ENCODE data around the gene FBXO41.

Gene FBXO41, protein sequence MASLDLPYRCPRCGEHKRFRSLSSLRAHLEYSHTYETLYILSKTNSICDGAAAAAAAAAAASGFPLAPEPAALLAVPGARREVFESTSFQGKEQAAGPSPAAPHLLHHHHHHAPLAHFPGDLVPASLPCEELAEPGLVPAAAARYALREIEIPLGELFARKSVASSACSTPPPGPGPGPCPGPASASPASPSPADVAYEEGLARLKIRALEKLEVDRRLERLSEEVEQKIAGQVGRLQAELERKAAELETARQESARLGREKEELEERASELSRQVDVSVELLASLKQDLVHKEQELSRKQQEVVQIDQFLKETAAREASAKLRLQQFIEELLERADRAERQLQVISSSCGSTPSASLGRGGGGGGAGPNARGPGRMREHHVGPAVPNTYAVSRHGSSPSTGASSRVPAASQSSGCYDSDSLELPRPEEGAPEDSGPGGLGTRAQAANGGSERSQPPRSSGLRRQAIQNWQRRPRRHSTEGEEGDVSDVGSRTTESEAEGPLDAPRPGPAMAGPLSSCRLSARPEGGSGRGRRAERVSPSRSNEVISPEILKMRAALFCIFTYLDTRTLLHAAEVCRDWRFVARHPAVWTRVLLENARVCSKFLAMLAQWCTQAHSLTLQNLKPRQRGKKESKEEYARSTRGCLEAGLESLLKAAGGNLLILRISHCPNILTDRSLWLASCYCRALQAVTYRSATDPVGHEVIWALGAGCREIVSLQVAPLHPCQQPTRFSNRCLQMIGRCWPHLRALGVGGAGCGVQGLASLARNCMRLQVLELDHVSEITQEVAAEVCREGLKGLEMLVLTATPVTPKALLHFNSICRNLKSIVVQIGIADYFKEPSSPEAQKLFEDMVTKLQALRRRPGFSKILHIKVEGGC

DNA sequence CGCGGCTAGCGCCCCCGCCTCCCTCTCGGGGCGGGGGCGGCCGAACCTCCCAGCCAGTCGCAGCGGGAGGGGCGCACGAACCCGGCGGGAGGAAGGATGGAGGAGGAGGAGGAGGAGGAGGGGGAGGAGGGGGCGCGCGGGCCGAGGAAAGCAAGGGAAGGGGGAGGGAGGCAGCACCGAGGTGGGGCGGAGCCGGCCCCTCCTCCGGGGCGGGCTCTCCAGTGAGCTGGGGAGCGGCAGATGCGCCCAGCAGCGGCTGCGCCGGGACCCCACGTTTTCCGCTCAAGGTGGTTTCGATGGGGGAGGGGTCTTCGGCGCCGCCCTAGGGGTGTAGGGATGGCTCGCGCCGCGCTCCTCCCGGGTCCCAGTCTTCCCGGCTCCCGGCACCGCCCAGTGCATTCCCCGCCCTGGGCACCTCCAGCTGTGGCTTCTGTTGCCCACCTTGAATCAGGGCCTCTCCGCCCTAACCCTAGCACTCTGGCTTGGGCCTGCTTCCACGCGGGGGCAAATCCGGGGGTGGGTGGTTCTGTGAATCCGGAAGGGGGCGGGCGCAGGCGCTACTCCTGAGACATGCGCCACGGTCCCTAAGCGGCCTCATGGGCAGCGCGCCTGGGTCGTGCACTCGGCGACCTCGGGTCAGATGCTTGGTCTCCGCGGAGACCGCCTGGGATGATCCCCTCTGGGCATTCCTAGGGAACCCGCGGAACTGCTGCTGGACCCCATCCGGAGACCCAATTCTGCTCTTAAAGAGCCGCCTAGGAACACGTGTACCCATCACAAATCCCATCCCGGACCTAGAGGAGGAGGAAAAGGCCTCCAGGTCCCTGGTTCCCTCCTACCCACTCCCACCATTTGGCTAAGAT, at the start of gene FBXO41:
TSS of gene FBXO41 (minus strand) at position 183 of the 863 bp plus-strand sequence. CDS start 14,848 bp downstream, outside the sequence.
- DNase-seq (ENCODE audit: low read depth): no peak
- peak within 1 kb of the TSS; percentile 62 for H3K4me3 ChIP-seq (ENCODE audit: low read length)
- TF ChIP-seq, protein P1, sequence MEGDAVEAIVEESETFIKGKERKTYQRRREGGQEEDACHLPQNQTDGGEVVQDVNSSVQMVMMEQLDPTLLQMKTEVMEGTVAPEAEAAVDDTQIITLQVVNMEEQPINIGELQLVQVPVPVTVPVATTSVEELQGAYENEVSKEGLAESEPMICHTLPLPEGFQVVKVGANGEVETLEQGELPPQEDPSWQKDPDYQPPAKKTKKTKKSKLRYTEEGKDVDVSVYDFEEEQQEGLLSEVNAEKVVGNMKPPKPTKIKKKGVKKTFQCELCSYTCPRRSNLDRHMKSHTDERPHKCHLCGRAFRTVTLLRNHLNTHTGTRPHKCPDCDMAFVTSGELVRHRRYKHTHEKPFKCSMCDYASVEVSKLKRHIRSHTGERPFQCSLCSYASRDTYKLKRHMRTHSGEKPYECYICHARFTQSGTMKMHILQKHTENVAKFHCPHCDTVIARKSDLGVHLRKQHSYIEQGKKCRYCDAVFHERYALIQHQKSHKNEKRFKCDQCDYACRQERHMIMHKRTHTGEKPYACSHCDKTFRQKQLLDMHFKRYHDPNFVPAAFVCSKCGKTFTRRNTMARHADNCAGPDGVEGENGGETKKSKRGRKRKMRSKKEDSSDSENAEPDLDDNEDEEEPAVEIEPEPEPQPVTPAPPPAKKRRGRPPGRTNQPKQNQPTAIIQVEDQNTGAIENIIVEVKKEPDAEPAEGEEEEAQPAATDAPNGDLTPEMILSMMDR (conservative IDR thresholded peaks at IDR 0.05; ENCODE audit: low read length): no peak

DNA sequence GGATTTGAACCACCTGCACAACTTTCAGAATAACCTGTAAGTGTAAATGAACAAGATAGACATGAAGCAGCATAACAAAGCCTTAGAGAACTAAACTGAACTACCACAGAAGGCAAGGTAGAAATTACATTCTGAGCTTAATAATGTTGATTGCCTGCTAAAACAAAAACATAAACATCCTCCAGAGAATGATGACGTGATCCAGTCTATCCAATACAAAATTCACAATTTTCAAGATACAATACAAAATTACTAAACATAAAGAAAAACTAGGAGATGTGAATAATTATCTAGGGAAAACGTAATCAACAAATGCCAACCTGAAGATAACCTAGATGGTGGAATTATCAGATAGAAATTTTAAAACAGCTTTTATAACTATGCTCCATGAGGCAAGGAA, 49.8 kb upstream of the FBXO41 start:
- no peak overlapping the region for H3K4me3 ChIP-seq (ENCODE audit: low read length)
- no peak for DNase-seq (ENCODE audit: low read depth)
- TF ChIP-seq, protein P1 (conservative IDR thresholded peaks at IDR 0.05; ENCODE audit: low read length): no peak

DNA sequence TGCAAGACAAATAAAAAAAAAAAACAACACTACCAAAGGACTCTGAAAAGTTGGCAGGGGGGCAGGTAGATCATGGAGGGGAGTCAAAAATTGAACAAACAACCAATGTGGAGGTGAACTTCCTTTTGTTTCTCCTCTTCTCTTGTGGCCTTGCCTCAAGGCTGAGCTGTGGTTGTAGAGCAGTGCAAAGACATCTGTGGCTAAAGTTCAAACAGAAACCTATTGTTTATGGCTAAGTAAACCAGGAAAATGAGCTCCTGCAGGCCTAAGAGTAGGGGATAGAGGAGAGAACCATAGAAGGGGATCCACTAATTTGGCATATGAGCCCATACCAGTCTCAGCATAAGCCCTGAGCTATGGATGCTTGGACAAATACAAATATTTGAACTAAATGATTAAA, 49.3 kb upstream of the FBXO41 start:
- H3K4me3 ChIP-seq (ENCODE audit: low read length): no peak overlapping the region
- TF ChIP-seq, protein P1 (conservative IDR thresholded peaks at IDR 0.05; ENCODE audit: low read length): no peak
- DNase-seq (ENCODE audit: low read depth): no peak

DNA sequence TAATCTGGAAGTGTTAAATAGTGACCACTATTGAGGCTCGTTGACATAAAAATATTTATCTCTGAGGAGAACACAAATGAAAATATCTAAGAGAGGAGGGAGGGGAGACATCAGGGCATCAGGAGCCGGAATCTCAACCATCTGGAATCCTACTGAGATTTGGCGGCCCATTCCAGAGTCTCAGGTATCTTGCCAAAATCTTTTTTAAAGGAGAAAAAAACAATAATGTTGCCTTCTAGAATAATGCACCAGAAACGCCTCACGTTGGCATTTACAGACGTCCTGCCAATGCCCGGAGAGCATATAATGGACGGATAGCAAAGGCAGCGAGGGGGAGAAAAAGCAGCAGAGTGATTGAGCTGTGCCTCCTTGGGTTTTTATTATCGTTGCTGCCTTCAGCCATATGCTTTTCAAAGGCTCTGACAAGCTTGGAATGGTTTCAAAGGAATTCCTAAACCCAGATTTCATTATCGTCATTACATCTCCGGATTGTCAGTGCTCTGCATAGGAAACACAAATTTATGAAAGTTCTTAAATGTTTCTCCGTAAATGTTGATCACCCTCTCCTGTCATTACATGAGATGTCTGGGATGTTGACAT, 39.9 kb upstream of the FBXO41 start:
- no peak overlapping the region for H3K4me3 ChIP-seq (ENCODE audit: low read length)
- no peak for DNase-seq (ENCODE audit: low read depth)
- TF ChIP-seq, protein P1 (conservative IDR thresholded peaks at IDR 0.05; ENCODE audit: low read length): no peak

DNA sequence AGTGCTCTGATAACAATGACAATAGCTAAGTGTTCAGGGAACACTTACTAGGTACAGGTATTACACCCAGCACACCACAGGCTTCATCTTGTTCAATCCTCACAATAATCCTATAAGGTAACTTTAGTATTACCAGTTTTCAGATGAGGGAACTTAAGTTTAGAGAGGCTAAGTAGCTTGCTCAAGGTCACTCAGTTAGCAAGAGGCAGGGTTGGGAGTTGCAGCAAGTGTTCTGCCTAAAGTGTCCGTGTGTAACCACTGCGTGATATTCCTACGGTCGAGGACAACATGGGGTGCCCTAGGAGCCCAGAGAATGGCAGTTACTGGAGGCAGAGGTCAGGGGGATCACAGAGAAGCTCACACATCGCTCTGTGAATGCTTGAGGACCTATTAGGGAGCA, 39.3 kb upstream of the FBXO41 start:
- no peak for DNase-seq (ENCODE audit: low read depth)
- no peak overlapping the region for H3K4me3 ChIP-seq (ENCODE audit: low read length)
- TF ChIP-seq, protein P1 (conservative IDR thresholded peaks at IDR 0.05; ENCODE audit: low read length): no peak

DNA sequence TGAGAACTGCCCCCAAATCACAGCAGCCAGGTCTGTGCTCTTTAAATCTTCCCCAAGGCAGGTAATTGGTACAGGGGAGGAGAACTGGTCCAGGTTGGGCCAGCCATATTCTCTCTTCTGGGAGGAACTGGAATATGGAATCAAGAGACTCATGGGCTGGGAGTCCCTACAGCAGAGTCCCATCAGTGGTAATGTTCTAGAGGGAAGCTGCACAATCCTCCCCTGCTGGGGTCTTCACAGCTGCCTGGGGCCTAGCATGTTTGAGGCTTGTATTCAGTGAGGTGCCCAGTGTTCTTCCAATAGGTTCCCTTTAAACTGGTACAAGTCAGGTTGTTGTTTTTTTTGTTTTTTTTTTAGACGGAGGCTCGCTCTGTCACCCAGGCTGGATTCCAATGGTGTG, 30.2 kb upstream of the FBXO41 start:
- TF ChIP-seq, protein P1 (conservative IDR thresholded peaks at IDR 0.05; ENCODE audit: low read length): no peak

More for the DNA sequence above, 30.2 kb upstream of the FBXO41 start:
- no peak for DNase-seq (ENCODE audit: low read depth)
- no peak overlapping the region for H3K4me3 ChIP-seq (ENCODE audit: low read length)
